ENCODE results near the gene CWF19L2.

GRCh38 chr11:107282195-107282594 is 175.4 kb downstream of the CWF19L2 start:
- no peak for TF ChIP-seq CTCF (IDR thresholded peaks at IDR 0.05)
- no peak for TF ChIP-seq POLR2A (IDR thresholded peaks at IDR 0.05)
